ENCODE results near the gene PKD1. TPM values are rescaled to one million over a fixed set of nuclear protein-coding genes. Genes with fewer than 3 reads are reported as not detected.
A peak's percentile ranks its signal among the peaks of the same experiment; 100 is the strongest.

Gene PKD1
- total RNA-seq, 6 donors from 2014 or later: 75.4 to 567 (median 106) TPM

DNA sequence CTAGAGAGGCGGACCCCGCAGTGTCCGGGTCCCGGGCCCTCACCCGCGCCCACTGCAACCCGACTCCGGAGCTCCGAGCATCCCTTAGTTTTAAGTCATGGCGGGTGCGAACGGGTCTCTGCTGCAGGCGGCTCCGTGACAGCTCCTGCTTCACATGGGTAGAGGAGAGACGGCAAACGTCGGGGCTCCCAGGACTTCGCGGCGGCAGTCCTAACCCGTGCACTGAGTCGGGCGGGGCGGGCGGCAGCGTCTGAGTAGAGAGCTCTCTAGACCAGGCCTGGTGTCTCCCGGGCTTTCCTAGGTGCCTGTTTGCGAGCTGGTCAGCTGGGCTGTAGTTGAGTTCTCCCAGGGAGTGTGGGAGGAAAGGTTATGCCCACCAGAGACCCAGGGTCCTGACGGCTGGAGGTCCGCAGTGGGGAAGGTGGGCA is 87.6 kb downstream of the PKD1 start:
- Histone ChIP-seq H3K27ac (peak overlapping the region; percentile 73 to 97 (median 86)), H3K27me3 (no peaks in the 10 kb centered on the region), H3K36me3 (peaks cover 5 to 29% (median 16%) of the 10 kb centered on the region in 4 donors), H3K4me1 (peaks cover 49 to 58% (median 50%) of the 10 kb centered on the region in 4 donors), H3K9me3 (no peaks in the 10 kb centered on the region), H3K4me3 (peak overlapping the region; percentile 63 to 98 (median 94))
- no peak for DNase-seq
- 1 to 7% methylated on average over 2 to 27 of the region's 30 CpGs for WGBS, 2 donors
- peak in 1 of 2 donors; percentile 31 for ATAC-seq (ENCODE audit: low FRiP score in 2 of 2)
- TF ChIP-seq EP300 (IDR thresholded peaks at IDR 0.05) (no peak), POLR2AphosphoS5 (IDR thresholded peaks at IDR 0.05) (no peak), POLR2A (IDR thresholded peaks at IDR 0.05) (no peak)
- TF ChIP-seq, protein P1, sequence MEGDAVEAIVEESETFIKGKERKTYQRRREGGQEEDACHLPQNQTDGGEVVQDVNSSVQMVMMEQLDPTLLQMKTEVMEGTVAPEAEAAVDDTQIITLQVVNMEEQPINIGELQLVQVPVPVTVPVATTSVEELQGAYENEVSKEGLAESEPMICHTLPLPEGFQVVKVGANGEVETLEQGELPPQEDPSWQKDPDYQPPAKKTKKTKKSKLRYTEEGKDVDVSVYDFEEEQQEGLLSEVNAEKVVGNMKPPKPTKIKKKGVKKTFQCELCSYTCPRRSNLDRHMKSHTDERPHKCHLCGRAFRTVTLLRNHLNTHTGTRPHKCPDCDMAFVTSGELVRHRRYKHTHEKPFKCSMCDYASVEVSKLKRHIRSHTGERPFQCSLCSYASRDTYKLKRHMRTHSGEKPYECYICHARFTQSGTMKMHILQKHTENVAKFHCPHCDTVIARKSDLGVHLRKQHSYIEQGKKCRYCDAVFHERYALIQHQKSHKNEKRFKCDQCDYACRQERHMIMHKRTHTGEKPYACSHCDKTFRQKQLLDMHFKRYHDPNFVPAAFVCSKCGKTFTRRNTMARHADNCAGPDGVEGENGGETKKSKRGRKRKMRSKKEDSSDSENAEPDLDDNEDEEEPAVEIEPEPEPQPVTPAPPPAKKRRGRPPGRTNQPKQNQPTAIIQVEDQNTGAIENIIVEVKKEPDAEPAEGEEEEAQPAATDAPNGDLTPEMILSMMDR (IDR thresholded peaks at IDR 0.05): no peak

DNA sequence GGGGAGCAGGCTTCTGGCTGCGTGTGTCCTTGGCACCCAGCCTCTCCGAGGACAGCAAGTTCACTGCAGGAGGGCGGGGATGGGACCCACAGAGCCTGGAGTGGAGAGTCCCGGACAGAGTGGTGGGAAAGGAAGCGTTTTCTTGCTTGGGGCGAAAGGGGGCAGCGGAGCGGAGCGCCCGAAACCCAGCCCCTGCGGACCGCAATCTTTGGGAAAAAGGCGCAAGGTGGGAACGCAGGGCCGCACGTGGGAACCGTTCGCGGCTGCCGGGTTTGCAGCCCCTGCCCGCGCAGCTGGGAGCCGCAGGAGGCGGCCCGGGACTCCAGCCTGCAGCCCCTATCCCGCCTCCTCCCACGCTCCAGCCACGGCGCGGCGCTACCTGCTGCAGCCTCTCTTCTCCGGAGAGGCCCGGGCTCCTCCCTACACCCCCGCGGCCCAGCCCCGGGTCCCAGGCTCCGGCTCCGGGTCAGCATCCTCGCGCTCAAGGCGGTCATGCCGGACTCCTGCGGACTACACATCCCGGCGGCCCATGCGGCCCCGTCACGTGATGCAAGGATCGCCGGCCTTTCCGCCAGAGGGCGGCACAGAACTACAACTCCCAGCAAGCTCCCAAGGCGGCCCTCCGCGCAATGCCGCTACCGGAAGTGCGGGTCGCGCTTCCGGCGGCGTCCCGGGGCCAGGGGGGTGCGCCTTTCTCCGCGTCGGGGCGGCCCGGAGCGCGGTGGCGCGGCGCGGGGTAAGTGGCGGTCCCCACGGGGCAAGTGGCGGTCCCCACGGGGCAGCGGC is 88.2 kb downstream of the PKD1 start, which contains the start of the genes NTHL1 and TSC2:
TSS of gene NTHL1 (minus strand) at position 505 of the 786 bp plus-strand sequence. CDS start at position 494, 11 bp downstream.
TSS of gene TSC2 (plus strand) at position 656 of the 786 bp plus-strand sequence. CDS start 631 bp downstream, outside the sequence.
- Histone ChIP-seq H3K27ac (peak within 1 kb of the TSS; percentile 73 to 97 (median 86)), H3K4me1 (peaks cover 54 to 63% (median 55%) of the 10 kb centered on the region in 4 donors), H3K36me3 (peaks cover 5 to 23% (median 13%) of the 10 kb centered on the region in 4 donors), H3K4me3 (peak within 1 kb of the TSS; percentile 63 to 98 (median 94)), H3K9me3 (no peaks in the 10 kb centered on the region), H3K27me3 (no peaks in the 10 kb centered on the region)
- ATAC-seq (ENCODE audit: low FRiP score in 2 of 2) (peak; percentile 94 to 99), DNase-seq (peak; percentile 98 to 99)
- 1 to 3% methylated on average over 18 to 69 of the region's 81 CpGs for WGBS, 2 donors
- TF ChIP-seq POLR2AphosphoS5 (IDR thresholded peaks at IDR 0.05) (peak; percentile 82 to 90), EP300 (IDR thresholded peaks at IDR 0.05) (no peak), POLR2A (IDR thresholded peaks at IDR 0.05) (peak in 1 of 4 donors; percentile 70)
- TF ChIP-seq, protein P1 (IDR thresholded peaks at IDR 0.05): peak; percentile 23 to 86 (median 83)

DNA sequence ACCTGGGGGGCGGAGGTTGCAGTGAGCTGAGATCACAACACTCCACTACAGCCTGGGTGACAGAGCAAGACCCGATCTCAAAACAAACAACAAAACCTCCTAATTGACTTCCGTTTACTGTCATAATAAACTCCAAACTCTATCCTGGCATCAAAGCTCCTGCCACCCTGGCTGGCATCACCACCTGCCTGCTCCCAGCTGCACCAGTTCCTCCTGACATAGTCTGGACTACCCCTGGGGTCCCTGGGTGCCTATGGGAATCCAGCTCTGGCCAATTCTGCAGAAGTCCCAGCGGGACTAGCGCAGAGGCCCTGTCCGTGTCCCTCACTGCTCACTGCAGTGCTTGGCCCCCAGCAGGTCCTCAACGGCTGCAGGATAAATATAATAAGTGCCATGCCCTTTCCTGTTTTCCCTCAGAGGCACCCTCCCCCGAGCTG is 88.8 kb downstream of the PKD1 start:
- peaks cover 0 to 17% (median 10%) of the 10 kb centered on the region in 4 donors for H3K36me3 ChIP-seq
- peak overlapping the region; percentile 73 to 97 (median 86) for H3K27ac ChIP-seq
- DNase-seq (no peak), ATAC-seq (ENCODE audit: low FRiP score in 2 of 2) (peak in 1 of 2 donors; percentile 59)
- no peaks in the 10 kb centered on the region for H3K9me3 ChIP-seq
- peak overlapping the region; percentile 13 to 98 (median 76) for H3K4me3 ChIP-seq
- TF ChIP-seq POLR2AphosphoS5 (IDR thresholded peaks at IDR 0.05): no peak
- TF ChIP-seq, protein P1 (IDR thresholded peaks at IDR 0.05): peak in 1 of 6 experiments; percentile 14
- peak in 1 of 4 donors; percentile 32 for TF ChIP-seq POLR2A (IDR thresholded peaks at IDR 0.05)
- TF ChIP-seq EP300 (IDR thresholded peaks at IDR 0.05): peak in 1 of 4 donors; percentile 71
- H3K4me1 ChIP-seq: peaks cover 60 to 69% (median 61%) of the 10 kb centered on the region in 4 donors
- H3K27me3 ChIP-seq: no peaks in the 10 kb centered on the region
- 23 to 26% methylated on average over 4 to 8 of the region's 8 CpGs for WGBS, 2 donors

DNA sequence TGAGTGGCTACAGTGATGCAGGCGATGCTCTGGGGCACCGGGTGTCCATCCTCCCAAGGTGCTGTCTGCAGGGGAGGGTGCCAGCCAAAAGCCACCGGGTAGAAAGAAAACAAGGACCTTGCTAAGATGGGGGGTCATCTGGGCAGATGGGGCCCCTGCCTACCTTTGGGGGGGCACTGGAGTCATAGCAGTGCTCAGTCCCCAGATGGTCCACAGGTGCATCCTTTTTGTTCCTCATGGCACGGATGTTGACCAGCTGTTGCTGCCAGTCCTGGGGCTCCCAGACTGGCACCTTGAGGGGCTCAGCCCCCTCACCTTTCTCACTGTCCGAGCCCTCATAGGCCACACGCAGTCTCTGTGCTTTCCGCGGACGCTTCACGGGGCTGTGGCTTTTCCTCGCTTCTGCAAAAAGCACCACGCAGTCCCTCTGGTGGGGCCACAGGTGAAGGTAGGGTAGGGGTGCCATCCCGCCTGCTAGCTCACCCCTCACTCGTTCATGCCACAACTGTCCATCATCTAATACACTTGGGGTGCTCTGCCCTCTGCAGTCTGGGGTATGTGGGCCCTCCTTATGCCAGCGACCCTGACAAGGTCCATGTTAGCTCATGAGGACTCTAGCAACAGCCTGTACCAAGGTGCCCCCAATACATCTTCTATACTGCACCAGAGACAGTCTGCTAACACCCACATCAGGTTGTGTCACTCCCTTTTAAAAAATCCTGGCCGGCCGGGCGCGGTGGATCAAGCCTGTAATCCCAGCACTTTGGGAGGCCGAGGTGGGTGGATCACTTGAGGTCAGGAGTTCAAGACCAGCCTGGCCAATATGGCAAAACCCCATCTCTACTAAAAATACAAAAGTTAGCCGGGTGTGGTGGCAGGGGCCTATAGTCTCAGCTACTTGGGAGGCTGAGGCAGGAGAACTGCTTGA is 89.5 kb downstream of the PKD1 start:
- Histone ChIP-seq H3K36me3 (peaks cover 0 to 12% (median 6%) of the 10 kb centered on the region in 4 donors), H3K27ac (peak overlapping the region; percentile 73 to 97 (median 92)), H3K4me1 (peaks cover 67 to 76% (median 68%) of the 10 kb centered on the region in 4 donors), H3K4me3 (peak overlapping the region in 2 of 4 donors; percentile 89 to 98), H3K27me3 (no peaks in the 10 kb centered on the region), H3K9me3 (no peaks in the 10 kb centered on the region)
- WGBS, 2 donors: 75 to 76% methylated on average over 14 to 16 of the region's 21 CpGs
- TF ChIP-seq POLR2A (IDR thresholded peaks at IDR 0.05): no peak
- TF ChIP-seq EP300 (IDR thresholded peaks at IDR 0.05): no peak
- TF ChIP-seq POLR2AphosphoS5 (IDR thresholded peaks at IDR 0.05): no peak
- no peak for ATAC-seq (ENCODE audit: low FRiP score in 2 of 2)
- DNase-seq: no peak
